Neural progenitor cell (in vitro differentiated cells): ENCODE data around the gene PDLIM5.

Experiments
- EZH2phosphoT487 ChIP-seq: fragments of 200-600 bp; sonication (generic); IDR thresholded peaks from 2 replicates; pipeline ENCODE4 v1.6.1; 2017; ENCODE audit warnings: antibody characterized with exemption
- TF ChIP-seq, protein P1 (sequence below): fragments of 200-600 bp; sonication (generic); IDR thresholded peaks from 2 replicates; pipeline ENCODE4 v1.5.1; 2017; ENCODE audit warnings: antibody characterized with exemption, mild to moderate bottlenecking

- no peak for TF ChIP-seq EZH2phosphoT487
- TF ChIP-seq, protein P1, sequence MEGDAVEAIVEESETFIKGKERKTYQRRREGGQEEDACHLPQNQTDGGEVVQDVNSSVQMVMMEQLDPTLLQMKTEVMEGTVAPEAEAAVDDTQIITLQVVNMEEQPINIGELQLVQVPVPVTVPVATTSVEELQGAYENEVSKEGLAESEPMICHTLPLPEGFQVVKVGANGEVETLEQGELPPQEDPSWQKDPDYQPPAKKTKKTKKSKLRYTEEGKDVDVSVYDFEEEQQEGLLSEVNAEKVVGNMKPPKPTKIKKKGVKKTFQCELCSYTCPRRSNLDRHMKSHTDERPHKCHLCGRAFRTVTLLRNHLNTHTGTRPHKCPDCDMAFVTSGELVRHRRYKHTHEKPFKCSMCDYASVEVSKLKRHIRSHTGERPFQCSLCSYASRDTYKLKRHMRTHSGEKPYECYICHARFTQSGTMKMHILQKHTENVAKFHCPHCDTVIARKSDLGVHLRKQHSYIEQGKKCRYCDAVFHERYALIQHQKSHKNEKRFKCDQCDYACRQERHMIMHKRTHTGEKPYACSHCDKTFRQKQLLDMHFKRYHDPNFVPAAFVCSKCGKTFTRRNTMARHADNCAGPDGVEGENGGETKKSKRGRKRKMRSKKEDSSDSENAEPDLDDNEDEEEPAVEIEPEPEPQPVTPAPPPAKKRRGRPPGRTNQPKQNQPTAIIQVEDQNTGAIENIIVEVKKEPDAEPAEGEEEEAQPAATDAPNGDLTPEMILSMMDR = no peak
Observed at GRCh38 chr4:94629837-94630236, 178.1 kb downstream of the PDLIM5 start.
